ENCODE measurements around the gene SRSF2.

SRSF2 gene

DNA sequence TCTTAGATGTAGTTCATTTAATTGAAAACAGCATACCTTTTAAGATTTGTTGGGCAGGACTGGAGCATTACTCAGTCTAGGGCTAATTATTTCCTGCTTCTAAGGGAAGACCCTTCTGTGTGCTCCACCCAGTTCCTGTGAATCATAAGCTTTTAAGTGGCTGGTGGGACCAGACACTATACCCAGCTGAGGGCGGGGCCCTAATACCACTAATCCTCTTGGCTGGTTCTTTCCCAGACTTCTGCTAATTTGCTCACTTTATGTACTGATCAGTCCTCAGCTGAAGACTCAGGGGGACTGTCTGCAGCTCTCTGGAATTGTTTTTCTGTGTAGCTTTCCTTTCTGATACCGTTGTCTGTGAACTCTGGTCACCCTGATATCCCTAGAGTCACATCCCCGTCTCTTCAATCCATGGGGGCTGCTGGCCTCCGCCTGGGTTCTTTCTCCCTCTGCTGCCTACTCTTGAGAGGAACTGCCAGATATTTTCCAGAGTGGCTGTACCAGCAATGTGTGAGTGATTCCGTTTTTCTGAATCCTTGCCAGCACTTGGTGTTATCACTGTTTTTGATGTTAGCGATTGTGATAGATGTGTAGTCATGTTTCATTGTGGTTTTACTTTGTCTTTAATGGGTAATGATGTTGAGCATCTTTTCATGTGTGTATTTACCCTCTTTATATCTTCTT is 35.9 kb upstream of the SRSF2 start:
- no peak overlapping the region for H3K4me3 ChIP-seq (ENCODE audit: low read depth, low read length)
- TF ChIP-seq, protein P1, sequence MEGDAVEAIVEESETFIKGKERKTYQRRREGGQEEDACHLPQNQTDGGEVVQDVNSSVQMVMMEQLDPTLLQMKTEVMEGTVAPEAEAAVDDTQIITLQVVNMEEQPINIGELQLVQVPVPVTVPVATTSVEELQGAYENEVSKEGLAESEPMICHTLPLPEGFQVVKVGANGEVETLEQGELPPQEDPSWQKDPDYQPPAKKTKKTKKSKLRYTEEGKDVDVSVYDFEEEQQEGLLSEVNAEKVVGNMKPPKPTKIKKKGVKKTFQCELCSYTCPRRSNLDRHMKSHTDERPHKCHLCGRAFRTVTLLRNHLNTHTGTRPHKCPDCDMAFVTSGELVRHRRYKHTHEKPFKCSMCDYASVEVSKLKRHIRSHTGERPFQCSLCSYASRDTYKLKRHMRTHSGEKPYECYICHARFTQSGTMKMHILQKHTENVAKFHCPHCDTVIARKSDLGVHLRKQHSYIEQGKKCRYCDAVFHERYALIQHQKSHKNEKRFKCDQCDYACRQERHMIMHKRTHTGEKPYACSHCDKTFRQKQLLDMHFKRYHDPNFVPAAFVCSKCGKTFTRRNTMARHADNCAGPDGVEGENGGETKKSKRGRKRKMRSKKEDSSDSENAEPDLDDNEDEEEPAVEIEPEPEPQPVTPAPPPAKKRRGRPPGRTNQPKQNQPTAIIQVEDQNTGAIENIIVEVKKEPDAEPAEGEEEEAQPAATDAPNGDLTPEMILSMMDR (IDR thresholded peaks at IDR 0.05; ENCODE audit: low read depth, low read length, missing control alignments), result no peak
- peak overlapping the region; percentile 65 for H3K27ac ChIP-seq
- DNase-seq, result peak; percentile 55
- in situ Hi-C loops (cut with HindIII; ENCODE audit: low pct_ligation_motif_present, low sequenced_read_pairs), result no loop called here
- peaks cover 9% of the 10 kb centered on the region for H3K36me3 ChIP-seq (replicated peaks)
- H3K27me3 ChIP-seq (replicated peaks), result no peaks in the 10 kb centered on the region

DNA sequence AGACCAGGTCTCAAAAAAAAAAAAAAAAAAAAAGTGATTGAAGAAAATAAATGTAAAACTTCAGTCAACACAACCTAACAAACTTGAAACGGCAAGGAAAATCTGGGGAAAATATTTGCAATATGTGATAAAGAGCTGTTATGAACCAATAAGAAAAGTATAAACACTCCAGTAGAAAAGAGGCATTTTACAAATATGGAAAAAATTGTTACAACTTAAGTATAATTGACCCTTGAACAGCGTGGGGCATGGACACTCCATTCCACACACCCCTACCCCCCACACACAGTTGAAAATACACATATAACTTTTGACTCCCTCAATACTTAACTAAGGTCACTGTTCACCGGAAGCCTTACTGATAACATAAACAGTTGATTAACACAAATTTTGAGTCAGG is 21.4 kb upstream of the SRSF2 start:
- DNase-seq, result no peak
- H3K27me3 ChIP-seq (replicated peaks), result no peaks in the 10 kb centered on the region
- TF ChIP-seq, protein P1 (IDR thresholded peaks at IDR 0.05; ENCODE audit: low read depth, low read length, missing control alignments), result no peak
- no peak overlapping the region for H3K4me3 ChIP-seq (ENCODE audit: low read depth, low read length)
- peaks cover 3% of the 10 kb centered on the region for H3K36me3 ChIP-seq (replicated peaks)
- no peak overlapping the region for H3K27ac ChIP-seq
- in situ Hi-C loops (cut with HindIII; ENCODE audit: low pct_ligation_motif_present, low sequenced_read_pairs), result no loop called here

DNA sequence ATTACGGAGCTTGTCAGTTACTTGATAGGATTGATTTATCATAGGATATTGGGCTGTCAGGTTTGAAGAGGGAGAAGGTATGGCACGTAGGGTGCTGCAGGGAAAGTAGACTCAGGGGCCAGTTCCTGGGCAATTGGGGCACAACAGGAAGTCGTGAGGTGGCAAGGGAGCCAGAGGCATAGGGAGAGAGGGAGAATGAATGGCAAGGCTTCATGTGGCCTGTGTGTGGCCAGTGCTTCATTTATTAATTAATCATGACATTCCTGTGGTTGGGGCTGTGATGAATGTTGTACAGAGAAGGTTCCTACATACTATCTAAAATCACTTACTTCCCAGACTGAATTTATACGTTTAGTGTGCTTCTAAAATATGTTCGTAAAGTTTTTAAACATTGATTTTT is 20.1 kb upstream of the SRSF2 start:
- H3K27me3 ChIP-seq (replicated peaks), result no peaks in the 10 kb centered on the region
- no peak for DNase-seq
- in situ Hi-C loops (cut with HindIII; ENCODE audit: low pct_ligation_motif_present, low sequenced_read_pairs), result no loop called here
- TF ChIP-seq, protein P1 (IDR thresholded peaks at IDR 0.05; ENCODE audit: low read depth, low read length, missing control alignments), result no peak
- no peak overlapping the region for H3K4me3 ChIP-seq (ENCODE audit: low read depth, low read length)
- H3K36me3 ChIP-seq (replicated peaks), result peaks cover 3% of the 10 kb centered on the region
- no peak overlapping the region for H3K27ac ChIP-seq

DNA sequence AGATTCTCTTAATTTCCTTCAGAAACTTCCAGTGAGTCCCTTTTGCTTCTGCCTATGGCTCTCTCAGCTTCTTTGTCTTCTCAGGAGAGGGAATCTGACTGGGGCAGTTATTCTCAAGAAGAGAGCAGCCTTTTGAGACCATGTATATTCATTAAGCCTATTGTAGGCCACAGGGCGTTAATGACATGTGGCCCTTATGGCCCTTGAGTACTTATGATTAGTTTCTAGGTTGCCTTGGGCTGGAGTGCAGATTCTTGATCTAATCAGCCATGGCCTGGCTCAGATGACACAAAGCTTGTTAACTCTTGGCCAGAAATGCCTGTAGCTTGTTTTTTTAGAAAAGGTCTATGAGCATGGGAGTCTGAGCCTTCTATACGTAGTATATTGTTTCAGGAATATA is 18.2 kb upstream of the SRSF2 start:
- no peak overlapping the region for H3K4me3 ChIP-seq (ENCODE audit: low read depth, low read length)
- TF ChIP-seq, protein P1 (IDR thresholded peaks at IDR 0.05; ENCODE audit: low read depth, low read length, missing control alignments), result no peak
- no peak overlapping the region for H3K27ac ChIP-seq
- in situ Hi-C loops (cut with HindIII; ENCODE audit: low pct_ligation_motif_present, low sequenced_read_pairs), result no loop called here
- no peaks in the 10 kb centered on the region for H3K27me3 ChIP-seq (replicated peaks)
- DNase-seq, result no peak
- peaks cover 3% of the 10 kb centered on the region for H3K36me3 ChIP-seq (replicated peaks)

DNA sequence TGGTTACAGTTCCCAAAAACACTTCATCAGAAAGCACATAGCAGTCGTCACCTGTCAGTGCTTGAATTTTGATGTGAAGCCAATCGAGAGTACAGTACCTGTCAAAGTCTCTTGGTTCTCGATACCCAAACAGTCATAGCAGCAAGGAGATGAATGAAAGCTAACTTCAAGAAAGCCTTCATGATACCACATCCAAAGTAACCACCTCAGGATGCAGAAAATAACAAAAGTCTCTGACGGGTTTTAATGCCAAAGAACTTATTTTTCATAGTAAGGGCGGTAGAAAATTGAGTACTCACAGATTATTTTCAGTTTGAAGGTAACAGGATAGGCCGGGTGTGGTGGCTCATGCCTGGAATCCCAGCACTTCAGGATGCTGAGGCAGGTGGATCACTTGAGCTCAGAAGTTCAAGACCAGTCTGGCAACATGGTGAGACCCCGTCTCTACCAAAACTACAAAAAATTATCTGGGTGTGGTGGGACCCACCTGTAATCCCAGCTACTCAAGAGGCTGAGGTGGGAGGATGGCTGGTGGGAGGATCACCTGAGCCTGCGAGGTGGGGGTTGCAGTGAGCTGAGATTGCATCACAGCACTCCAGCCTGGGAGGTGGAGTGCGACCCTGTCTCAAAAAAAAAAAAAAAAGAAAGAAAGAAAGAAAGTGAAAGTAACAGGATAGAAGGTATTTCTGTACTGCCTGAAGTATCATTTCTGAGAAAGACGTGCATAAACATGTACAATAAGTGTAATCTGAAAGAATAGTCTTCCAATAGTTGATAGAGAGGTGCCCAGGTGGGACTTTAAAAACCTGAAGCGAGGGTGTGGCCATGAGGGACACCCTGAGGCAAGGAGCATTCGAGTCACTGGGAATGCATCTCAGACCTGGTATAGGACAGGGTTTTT is 16.2 kb upstream of the SRSF2 start:
- in situ Hi-C loops (cut with HindIII; ENCODE audit: low pct_ligation_motif_present, low sequenced_read_pairs), result no loop called here
- no peak for DNase-seq
- TF ChIP-seq, protein P1 (IDR thresholded peaks at IDR 0.05; ENCODE audit: low read depth, low read length, missing control alignments), result no peak
- Histone ChIP-seq H3K27ac (no peak overlapping the region), H3K36me3 (replicated peaks) (peaks cover 3% of the 10 kb centered on the region), H3K27me3 (replicated peaks) (no peaks in the 10 kb centered on the region), H3K4me3 (ENCODE audit: low read depth, low read length) (no peak overlapping the region)
